Breast epithelium (tissue), 3 donors: ENCODE data around the gene WIPI1.

Experiments used
- CTCF ChIP-seq, 3 donors: fragments of 450-650 bp; IDR thresholded peaks; one replicate each; pipeline ENCODE4 v1.5.1; 2016 to 2017; ENCODE audit warnings: antibody characterized with exemption in 3 of 3, mild to moderate bottlenecking in 3 of 3, moderate library complexity in 3 of 3
- POLR2AphosphoS5 ChIP-seq, 3 donors: sonication (generic); formaldehyde crosslinking; IDR thresholded peaks; one replicate each; pipeline ENCODE4 v1.6.1; 2017; ENCODE audit warnings: antibody characterized with exemption in 3 of 3

- TF ChIP-seq CTCF (IDR thresholded peaks at IDR 0.05) (no peak), POLR2AphosphoS5 (IDR thresholded peaks at IDR 0.05) (no peak)
Observed at GRCh38 chr17:68482576-68483041, 25.3 kb upstream of the WIPI1 start.
